HG02798 (cell line): ENCODE data around the gene BNIP3.
A peak's percentile ranks its signal among the peaks of the same experiment; 100 is the strongest.
"Not testable (repeated sequence)": the region's sequence is repeated elsewhere in the genome, so short reads cannot be mapped to it uniquely, and the experiment has no call there.

Experiments
- ATAC-seq: cut with Tn5 transposase; IDR thresholded peaks from one replicate; pipeline ENCODE4 v1.9.1; 2021; ENCODE audit warnings: mild to moderate bottlenecking; ENCODE audit not compliant: unreplicated experiment, poor library complexity

The BNIP3 gene

GRCh38 chr10:132003282-132003924, 21.7 kb upstream of the BNIP3 start:
- ATAC-seq, result no peak

DNA sequence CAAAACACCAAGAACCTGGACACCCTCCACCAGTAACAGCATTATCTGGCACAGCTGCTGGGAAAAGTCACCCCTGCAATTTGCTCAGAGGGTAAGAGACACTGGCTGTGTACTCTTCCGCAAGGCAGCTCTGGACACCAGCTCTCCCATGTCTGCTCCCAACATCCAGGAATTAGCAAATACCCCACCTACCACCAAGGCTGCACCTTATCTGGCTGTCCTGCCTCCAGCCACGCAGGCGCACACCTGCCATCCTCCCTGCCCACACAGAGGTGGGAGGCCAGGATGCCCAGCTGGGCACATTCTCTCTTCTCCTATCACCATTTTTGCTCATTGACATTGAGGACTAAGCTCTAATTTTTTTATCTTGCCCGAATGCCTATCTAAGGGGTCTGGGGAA, 20.3 kb upstream of the BNIP3 start:
- no peak for ATAC-seq

GRCh38 chr10:132001238-132001972, 19.7 kb upstream of the BNIP3 start:
- no peak for ATAC-seq

GRCh38 chr10:131998845-131999681, 17.3 kb upstream of the BNIP3 start:
- no peak for ATAC-seq

GRCh38 chr10:131998050-131998844, 16.5 kb upstream of the BNIP3 start:
- ATAC-seq, result no peak

GRCh38 chr10:131997366-131998049, 15.8 kb upstream of the BNIP3 start:
- ATAC-seq, result no peak

GRCh38 chr10:131996466-131997365, 15.0 kb upstream of the BNIP3 start:
- ATAC-seq, result no peak

DNA sequence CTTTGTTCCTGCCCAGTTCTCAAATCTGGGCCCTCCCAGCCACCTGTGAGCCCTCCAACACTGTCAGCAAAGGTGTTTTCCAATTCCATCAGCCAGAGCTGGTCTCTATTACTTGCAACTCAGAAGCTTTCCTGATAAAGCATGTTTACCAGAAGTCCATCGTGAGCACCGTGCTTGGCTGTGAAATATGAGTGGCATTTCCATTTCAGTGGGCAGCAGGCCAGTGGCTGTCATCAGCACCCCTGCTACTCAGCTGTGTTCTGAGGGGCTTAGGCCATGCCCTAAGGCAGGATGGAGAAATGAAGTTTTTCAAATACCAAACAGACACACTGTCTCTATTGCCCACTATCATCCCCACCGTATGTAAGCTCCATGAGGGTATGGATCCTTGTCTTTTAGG, 12.7 kb upstream of the BNIP3 start:
- no peak for ATAC-seq

GRCh38 chr10:131993275-131993674, 11.6 kb upstream of the BNIP3 start:
- ATAC-seq, result no peak

GRCh38 chr10:131991726-131992125, 10.0 kb upstream of the BNIP3 start:
- ATAC-seq, result no peak

GRCh38 chr10:131987786-131988185, 6.1 kb upstream of the BNIP3 start:
- ATAC-seq, result not testable (repeated sequence)

- ATAC-seq, result not testable (repeated sequence)
These were observed 5.6 kb upstream of the BNIP3 start for GRCh38 chr10:131987301-131987700.

GRCh38 chr10:131986851-131987250, 5.1 kb upstream of the BNIP3 start:
- ATAC-seq, result not testable (repeated sequence)

DNA sequence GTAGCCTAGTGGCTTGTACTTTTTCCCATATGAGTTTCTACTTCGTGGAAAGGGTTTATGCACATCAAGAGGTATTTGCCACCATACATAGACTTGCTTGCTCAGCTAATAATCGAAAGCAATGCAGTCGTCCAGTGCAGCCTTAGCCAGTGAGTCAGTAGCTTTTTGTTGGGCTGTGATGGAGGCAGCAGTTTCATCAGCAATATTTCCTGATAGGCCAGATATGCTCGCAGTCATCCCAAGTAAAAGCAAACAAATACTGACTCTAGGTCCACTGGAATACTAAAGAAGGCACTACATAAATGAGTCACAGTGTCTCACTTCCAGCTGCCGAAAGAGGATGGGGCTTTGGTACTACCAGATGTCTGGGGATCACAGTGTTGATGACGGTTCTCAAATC, 2.1 kb upstream of the BNIP3 start:
- no peak for ATAC-seq

DNA sequence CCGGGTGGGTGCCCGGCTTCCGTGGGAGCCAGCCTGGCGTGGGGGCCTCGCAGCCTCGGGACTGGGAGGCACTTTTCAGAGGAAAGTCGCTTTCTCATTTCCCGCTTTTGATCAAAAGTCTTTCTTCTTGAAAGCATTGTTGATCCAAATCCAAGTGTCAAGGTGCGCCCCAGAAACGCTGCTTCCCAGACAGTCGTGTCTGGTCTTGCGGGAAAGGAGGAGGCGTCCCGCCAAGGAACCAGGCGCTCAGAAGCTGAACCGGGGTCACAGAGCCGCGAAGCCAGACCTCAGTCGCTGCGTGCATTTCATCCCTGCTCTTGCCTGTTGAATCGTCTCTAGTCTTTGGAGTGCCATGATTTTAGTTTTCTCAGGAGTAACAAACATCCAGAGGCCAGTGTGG, 1.1 kb upstream of the BNIP3 start:
- no peak for ATAC-seq

DNA sequence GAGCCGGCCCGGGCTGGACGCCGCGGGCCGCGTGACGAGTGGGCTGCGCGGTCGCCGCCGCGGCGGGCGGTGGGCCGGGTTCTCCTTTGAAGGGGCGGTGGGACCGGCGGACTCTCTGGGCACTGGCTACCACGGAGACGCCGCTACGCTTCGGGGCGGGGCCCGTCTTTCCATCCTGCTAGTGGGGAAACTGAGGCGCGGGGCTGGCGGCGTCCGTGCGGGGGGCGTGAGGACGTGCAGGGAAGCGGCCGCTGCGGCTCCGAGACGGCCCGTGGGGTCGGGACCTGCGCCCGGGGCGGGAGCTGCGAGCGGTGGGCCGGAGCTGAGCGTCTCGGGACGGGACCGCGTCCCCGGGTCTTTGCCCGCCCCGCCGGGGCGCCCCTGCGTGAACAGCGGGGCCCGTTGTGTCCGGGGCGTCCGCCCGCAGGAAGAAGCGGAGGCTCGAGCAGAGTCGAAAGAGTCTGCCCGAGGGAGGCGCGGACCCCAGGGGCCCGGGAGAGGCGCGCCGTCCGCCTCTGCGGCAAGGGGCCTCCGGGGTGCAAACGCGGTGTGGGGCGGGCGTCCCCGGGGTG, 548 bp upstream of the BNIP3 start:
- peak; percentile 14 for ATAC-seq

DNA sequence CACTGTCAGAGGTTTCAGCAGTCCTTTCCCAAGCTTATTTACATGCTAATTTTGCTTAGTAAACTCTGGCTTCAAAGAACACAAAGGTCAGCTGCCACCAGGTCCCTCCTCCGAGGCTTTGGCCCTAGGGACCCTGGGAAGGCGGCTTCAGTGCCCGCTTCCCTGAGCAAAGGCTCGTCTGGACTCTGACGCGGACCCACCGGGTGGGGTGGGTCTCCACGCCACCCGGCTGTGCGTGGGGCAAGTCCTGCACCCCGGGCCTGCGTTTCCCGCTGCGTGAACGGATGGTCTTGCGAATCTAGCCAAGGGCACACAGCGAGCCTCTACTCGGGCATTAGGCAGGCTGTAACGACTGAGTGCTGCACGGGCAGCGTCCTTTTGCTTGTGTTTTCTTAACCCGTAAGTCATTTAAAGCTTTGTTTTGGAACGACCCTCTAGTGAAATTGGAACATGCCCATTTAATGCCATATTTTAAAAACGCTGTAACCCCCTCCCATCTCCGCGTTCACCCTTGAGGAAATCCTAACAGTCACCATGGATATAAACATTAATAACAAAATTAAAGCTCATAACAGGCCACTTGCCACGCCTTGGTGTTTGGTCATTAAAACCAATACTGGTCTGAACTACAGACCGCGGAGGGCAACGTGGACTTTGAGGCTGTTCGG, 828 bp downstream of the BNIP3 start:
- ATAC-seq, result no peak

- no peak for ATAC-seq
These were observed 1.4 kb downstream of the BNIP3 start for GRCh38 chr10:131980321-131980720.
